Measurements from ENCODE around the gene RHBDF1. TPM values are rescaled to one million over a fixed set of nuclear protein-coding genes. Genes with fewer than 3 reads are reported as not detected.

Gene RHBDF1, protein sequence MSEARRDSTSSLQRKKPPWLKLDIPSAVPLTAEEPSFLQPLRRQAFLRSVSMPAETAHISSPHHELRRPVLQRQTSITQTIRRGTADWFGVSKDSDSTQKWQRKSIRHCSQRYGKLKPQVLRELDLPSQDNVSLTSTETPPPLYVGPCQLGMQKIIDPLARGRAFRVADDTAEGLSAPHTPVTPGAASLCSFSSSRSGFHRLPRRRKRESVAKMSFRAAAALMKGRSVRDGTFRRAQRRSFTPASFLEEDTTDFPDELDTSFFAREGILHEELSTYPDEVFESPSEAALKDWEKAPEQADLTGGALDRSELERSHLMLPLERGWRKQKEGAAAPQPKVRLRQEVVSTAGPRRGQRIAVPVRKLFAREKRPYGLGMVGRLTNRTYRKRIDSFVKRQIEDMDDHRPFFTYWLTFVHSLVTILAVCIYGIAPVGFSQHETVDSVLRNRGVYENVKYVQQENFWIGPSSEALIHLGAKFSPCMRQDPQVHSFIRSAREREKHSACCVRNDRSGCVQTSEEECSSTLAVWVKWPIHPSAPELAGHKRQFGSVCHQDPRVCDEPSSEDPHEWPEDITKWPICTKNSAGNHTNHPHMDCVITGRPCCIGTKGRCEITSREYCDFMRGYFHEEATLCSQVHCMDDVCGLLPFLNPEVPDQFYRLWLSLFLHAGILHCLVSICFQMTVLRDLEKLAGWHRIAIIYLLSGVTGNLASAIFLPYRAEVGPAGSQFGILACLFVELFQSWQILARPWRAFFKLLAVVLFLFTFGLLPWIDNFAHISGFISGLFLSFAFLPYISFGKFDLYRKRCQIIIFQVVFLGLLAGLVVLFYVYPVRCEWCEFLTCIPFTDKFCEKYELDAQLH
- 10 to 100 TPM; 13.3 to 38.3 (median 24.2) TPM for total RNA-seq

DNA sequence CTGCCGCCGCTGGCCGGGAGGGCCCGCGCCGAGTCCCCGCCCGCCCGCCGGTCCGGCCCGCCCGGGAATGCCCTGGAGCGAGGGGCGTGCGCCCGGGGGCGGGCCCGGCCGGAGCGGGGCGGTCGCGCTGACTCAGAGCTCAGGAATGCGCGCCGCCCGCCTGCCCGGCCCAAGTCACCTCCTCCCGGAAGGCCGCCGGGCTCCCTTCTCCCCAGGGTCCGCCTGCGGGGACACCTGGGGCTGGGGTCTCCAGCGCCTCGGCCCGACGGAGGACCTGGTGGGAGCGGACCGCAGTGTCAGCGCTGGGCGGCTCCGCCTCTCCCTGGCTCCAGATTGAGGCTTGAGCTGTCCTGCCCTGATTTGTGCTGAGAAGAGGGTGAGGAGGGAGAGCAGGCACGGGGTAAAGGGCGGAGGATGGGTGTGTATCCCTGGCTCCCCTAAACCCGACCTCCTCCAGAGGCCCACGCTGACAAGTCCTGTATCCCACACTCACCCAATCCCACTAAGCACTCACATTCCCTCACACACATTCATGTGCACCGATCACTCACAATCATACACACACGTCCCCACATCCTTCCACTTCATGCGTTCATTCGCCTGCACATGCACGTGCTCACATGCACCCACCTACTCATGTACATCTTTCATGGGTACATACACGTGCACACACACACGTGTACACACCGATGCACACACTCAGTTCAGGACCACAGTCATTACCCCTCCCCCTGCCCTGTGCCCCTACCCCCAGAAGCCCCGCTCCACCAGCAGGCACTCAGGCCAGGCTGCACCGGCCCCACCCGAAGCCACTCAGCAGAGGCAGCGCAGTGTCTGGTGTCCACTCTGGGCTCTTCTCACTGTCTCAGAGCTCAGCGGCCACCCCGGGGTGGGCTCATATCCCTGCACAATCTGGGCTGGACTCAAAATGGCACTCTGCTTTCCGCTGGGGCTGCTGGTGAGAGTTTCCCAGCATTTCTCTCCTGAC is at the start of gene RHBDF1:
RHBDF1 (minus strand) TSS at position 71 of the 988 bp plus-strand sequence. CDS start 7,616 bp downstream, outside the sequence.
- TF ChIP-seq CTCF (IDR thresholded peaks at IDR 0.05) (no peak), POLR2A (IDR thresholded peaks at IDR 0.05) (peak in 2 of 4 donors; percentile 17 to 25)
- DNase-seq = no peak
- 41 to 51% methylated on average over 12 to 16 of the region's 62 CpGs for WGBS, 2 donors

GRCh38 chr16:120756-121155 is 48.3 kb upstream of the RHBDF1 start:
- Histone ChIP-seq H3K36me3 (peaks cover 0 to 55% (median 0%) of the 10 kb centered on the region in 3 donors), H3K27me3 (no peaks in the 10 kb centered on the region), H3K4me1 (peaks cover 0 to 22% (median 4%) of the 10 kb centered on the region in 3 donors), H3K9me3 (no peaks in the 10 kb centered on the region), H3K4me3 (no peak overlapping the region), H3K27ac (no peak overlapping the region)
- intact Hi-C loops (cut with DNase I) = no loop called here
- DNase-seq = no peak
- 86% methylated on average over 1 of the region's 2 CpGs; no CpG with 5 or more reads in 1 of the 2 donors for WGBS, 2 donors
- TF ChIP-seq CTCF (IDR thresholded peaks at IDR 0.05) (no peak), POLR2A (IDR thresholded peaks at IDR 0.05) (no peak)

More for the DNA sequence above, at the start of gene RHBDF1:
- Histone ChIP-seq H3K9me3 (no peaks in the 10 kb centered on the region), H3K4me1 (peaks cover 56 to 93% (median 72%) of the 10 kb centered on the region in 3 donors), H3K36me3 (no peaks in the 10 kb centered on the region), H3K27me3 (peaks cover 0 to 15% (median 0%) of the 10 kb centered on the region in 4 donors), H3K27ac (peak within 1 kb of the TSS; percentile 94 to 98 (median 96)), H3K4me3 (peak within 1 kb of the TSS; percentile 55 to 91 (median 81))
- intact Hi-C loops (cut with DNase I) = no loop called here

GRCh38 chr16:119835-120491 is 47.5 kb upstream of the RHBDF1 start:
- intact Hi-C loops (cut with DNase I) = no loop called here
- no peak for DNase-seq
- H3K36me3 ChIP-seq = peaks cover 0 to 56% (median 0%) of the 10 kb centered on the region in 3 donors
- H3K4me3 ChIP-seq = no peak overlapping the region
- no peaks in the 10 kb centered on the region for H3K9me3 ChIP-seq
- WGBS, 2 donors = 93 to 97% methylated on average over 3 of the region's 3 CpGs
- no peak overlapping the region for H3K27ac ChIP-seq
- H3K4me1 ChIP-seq = peaks cover 0 to 22% (median 4%) of the 10 kb centered on the region in 3 donors
- TF ChIP-seq POLR2A (IDR thresholded peaks at IDR 0.05) (no peak), CTCF (IDR thresholded peaks at IDR 0.05) (no peak)
- H3K27me3 ChIP-seq = no peaks in the 10 kb centered on the region

GRCh38 chr16:119295-119694 is 46.9 kb upstream of the RHBDF1 start:
- H3K4me1 ChIP-seq = peaks cover 0 to 22% (median 4%) of the 10 kb centered on the region in 3 donors
- H3K27ac ChIP-seq = no peak overlapping the region
- WGBS, 2 donors = 98% methylated on average over 4 of the region's 5 CpGs; no CpG with 5 or more reads in 1 of the 2 donors
- DNase-seq = no peak
- H3K9me3 ChIP-seq = no peaks in the 10 kb centered on the region
- peaks cover 0 to 56% (median 0%) of the 10 kb centered on the region in 3 donors for H3K36me3 ChIP-seq
- intact Hi-C loops (cut with DNase I) = no loop called here
- no peak for TF ChIP-seq CTCF (IDR thresholded peaks at IDR 0.05)
- no peak for TF ChIP-seq POLR2A (IDR thresholded peaks at IDR 0.05)
- no peaks in the 10 kb centered on the region for H3K27me3 ChIP-seq
- H3K4me3 ChIP-seq = no peak overlapping the region
